IMR-90 (cell line): ENCODE measurements around the gene FOSL1. TPM values are rescaled to one million over a fixed set of nuclear protein-coding genes. Genes with fewer than 3 reads are reported as not detected.

Source experiments
- ATAC-seq: fragments of 200-7000 bp; cut with Tn5 transposase; 2 replicates; pipeline ENCODE4 v1.9.1; 2020; ENCODE audit warnings: low read depth, mild to moderate bottlenecking, moderate library complexity
- BruUV-seq: library from RNA; stranded (reverse); fragments of 400-500 nt; replicated peaks from 2 replicates; lab custom pipeline; 2021; lab: Mats Ljungman, UMichigan
- CTCF ChIA-PET: fragments of 300-600 bp; formaldehyde crosslinking; extraction: SDS; loops from one replicate; lab custom pipeline; 2021; ENCODE audit warnings: antibody characterized with exemption; lab: Yijun Ruan, JAX
- POLR2A ChIA-PET: fragments of 300-600 bp; sonication (Branson Sonifier 250); formaldehyde crosslinking; loops from one replicate; lab custom pipeline; 2022; ENCODE audit warnings: antibody characterized with exemption; ENCODE audit not compliant: unreplicated experiment; lab: Charles Lee
- DNase-seq: peaks from one replicate; pipeline ENCODE4 v3.0.0; 2013
- H2AFZ ChIP-seq: replicated peaks from 2 replicates; pipeline ENCODE3; 2013; ENCODE audit warnings: low read length, mild to moderate bottlenecking; ENCODE audit not compliant: poor library complexity
- H2AK5ac ChIP-seq: 2 replicates; pipeline ENCODE4 v1.6.1; 2013; ENCODE audit warnings: low read depth, low read length, inconsistent platforms
- H2AK9ac ChIP-seq: replicated peaks from 2 replicates; pipeline ENCODE3; 2013; ENCODE audit warnings: mild to moderate bottlenecking, low read depth, low read length, moderate library complexity; ENCODE audit not compliant: poor library complexity
- H2BK120ac ChIP-seq: 2 replicates; pipeline ENCODE4 v1.6.1; 2013; ENCODE audit warnings: low read depth, low read length, inconsistent platforms
- H2BK15ac ChIP-seq: 3 replicates; pipeline ENCODE4 v1.6.1; 2013; ENCODE audit warnings: low read depth, low read length, inconsistent platforms
- H2BK20ac ChIP-seq: 2 replicates; pipeline ENCODE4 v1.6.1; 2013; ENCODE audit warnings: low read depth, mild to moderate bottlenecking, inconsistent platforms, low read length, moderate library complexity
- H2BK5ac ChIP-seq: 2 replicates; pipeline ENCODE4 v1.6.1; 2013; ENCODE audit warnings: mild to moderate bottlenecking, low read depth, low read length, inconsistent platforms; ENCODE audit not compliant: poor library complexity, severe bottlenecking
- H3K14ac ChIP-seq: replicated peaks from 2 replicates; pipeline ENCODE4 v1.6.1; 2013; ENCODE audit warnings: low read depth, low read length, inconsistent platforms
- H3K18ac ChIP-seq: 2 replicates; pipeline ENCODE4 v1.6.1; 2013; ENCODE audit warnings: low read depth, low read length, control low read depth
- H3K23ac ChIP-seq: 2 replicates; pipeline ENCODE4 v1.6.1; 2013; ENCODE audit warnings: low read depth, low read length, inconsistent platforms
- H3K27ac ChIP-seq: 2 replicates; pipeline ENCODE4 v1.5.1; 2013; ENCODE audit warnings: mild to moderate bottlenecking, control low read depth, low read length; ENCODE audit not compliant: insufficient read depth
- H3K27me3 ChIP-seq: 2 replicates; pipeline ENCODE4 v1.6.1; 2013; ENCODE audit warnings: low read length; ENCODE audit not compliant: control insufficient read depth, insufficient read depth
- H3K36me3 ChIP-seq: 2 replicates; pipeline ENCODE4 v1.6.1; 2013; ENCODE audit warnings: low read length, mixed read lengths; ENCODE audit not compliant: control insufficient read depth, insufficient read depth
- H3K4ac ChIP-seq: 2 replicates; pipeline ENCODE4 v1.6.1; 2013; ENCODE audit warnings: low read depth, low read length, inconsistent platforms
- H3K4me1 ChIP-seq: 2 replicates; pipeline ENCODE4 v1.6.1; 2013; ENCODE audit warnings: low read length, mixed read lengths; ENCODE audit not compliant: control insufficient read depth, insufficient read depth
- H3K4me2 ChIP-seq: 2 replicates; pipeline ENCODE4 v1.6.1; 2013; ENCODE audit warnings: low read depth, mild to moderate bottlenecking, control low read depth, low read length, moderate library complexity
- H3K4me3 ChIP-seq: 2 replicates; pipeline ENCODE4 v1.5.1; 2013; ENCODE audit warnings: low read depth, mild to moderate bottlenecking, control low read depth, low read length, moderate library complexity; ENCODE audit not compliant: insufficient read depth
- H3K56ac ChIP-seq: 2 replicates; pipeline ENCODE4 v1.6.1; 2013; ENCODE audit warnings: low read length, inconsistent platforms; ENCODE audit not compliant: insufficient read depth; ENCODE audit errors: extremely low read depth
- H3K79me1 ChIP-seq, 2 experiments: 2 replicates each; pipeline ENCODE4 v1.6.1; 2013; ENCODE audit warnings: low read length in 2 of 2, inconsistent platforms in 1 of 2, low read depth in 1 of 2
- H3K9ac ChIP-seq: 2 replicates; pipeline ENCODE4 v1.6.1; 2013; ENCODE audit warnings: low read depth, low read length, control low read depth
- H3K9me1 ChIP-seq: 2 replicates; pipeline ENCODE4 v1.6.1; 2013; ENCODE audit warnings: low read length, inconsistent platforms; ENCODE audit not compliant: insufficient read depth
- H3K9me3 ChIP-seq: 2 replicates; pipeline ENCODE4 v1.6.1; 2013; ENCODE audit warnings: low read length; ENCODE audit not compliant: control insufficient read depth, insufficient read depth
- H4K20me1 ChIP-seq: 2 replicates; pipeline ENCODE4 v1.6.1; 2013; ENCODE audit warnings: low read length, inconsistent platforms; ENCODE audit not compliant: insufficient read depth
- H4K5ac ChIP-seq: 2 replicates; pipeline ENCODE4 v1.6.1; 2013; ENCODE audit warnings: mild to moderate bottlenecking, low read depth, low read length, control low read depth
- H4K8ac ChIP-seq, 2 experiments: 2 replicates each; pipeline ENCODE4 v1.6.1; 2013; ENCODE audit warnings: low read depth in 2 of 2, low read length in 2 of 2, control low read depth in 1 of 2, inconsistent platforms in 1 of 2
- H4K91ac ChIP-seq: 2 replicates; pipeline ENCODE4 v1.6.1; 2013; ENCODE audit warnings: low read depth, low read length, inconsistent platforms; ENCODE audit not compliant: insufficient read depth
- BHLHE40 ChIP-seq: fragments of 150-350 bp; IDR thresholded peaks from 2 replicates; pipeline ENCODE4 v1.6.1; 2016; ENCODE audit warnings: mild to moderate bottlenecking, low read depth, low read length
- CEBPB ChIP-seq: IDR thresholded peaks from 2 replicates; pipeline ENCODE4 v1.6.1; 2012; ENCODE audit warnings: low read depth, low read length, improper control_type of control experiment
- MAFK ChIP-seq: IDR thresholded peaks from 2 replicates; pipeline ENCODE4 v1.6.1; 2012; ENCODE audit warnings: low read depth, low read length, improper control_type of control experiment
- POLR2A ChIP-seq: IDR thresholded peaks from 2 replicates; pipeline ENCODE4 v1.6.1; 2012; ENCODE audit warnings: mild to moderate bottlenecking, low read depth, low read length
- RCOR1 ChIP-seq: IDR thresholded peaks from 2 replicates; pipeline ENCODE4 v1.6.1; 2012; ENCODE audit warnings: mild to moderate bottlenecking, low read length, improper control_type of control experiment; ENCODE audit not compliant: insufficient replicate concordance
- RFX5 ChIP-seq: IDR thresholded peaks from 2 replicates; pipeline ENCODE4 v1.8.0; 2012; ENCODE audit warnings: low read depth, mild to moderate bottlenecking, low read length, moderate library complexity
- WGBS, 2 experiments: methylation state at CpG; one replicate each; pipeline versions ENCODE4 v1.1.5 to v1.1.7; 2013; ENCODE audit warnings: missing lambda C conversion rate in 2 of 2; ENCODE audit not compliant: insufficient read length in 1 of 2; ENCODE audit errors: extremely low coverage in 2 of 2; 5-methylcytosine and 5-hydroxymethylcytosine counted together
- dilution Hi-C: fragments of 300-500 bp; cut with HindIII; formaldehyde crosslinking; loops from one replicate; pipeline ENCODE4 v1.14.3; 2018; ENCODE audit warnings: low sequenced_read_pairs; ENCODE audit not compliant: unreplicated experiment
- in situ Hi-C: fragments of 300-500 bp; cut with MboI; formaldehyde crosslinking; loops from 3 replicates; pipeline ENCODE4 v1.14.3; 2019; ENCODE audit warnings: low sequenced_read_pairs, inconsistent platforms, mixed read lengths
- intact Hi-C: fragments of 100-400 bp; cut with micrococcal nuclease; formaldehyde crosslinking; loops from 2 replicates; pipeline ENCODE4 v1.10.0; 2022
- polyA plus RNA-seq, 3 experiments: library from polyadenylated mRNA; depleted of rRNA; stranded (reverse); fragments of >200 nt; gene quantifications; 2 replicates each; pipeline ENCODE4 v1.2.3, GENCODE V29; 2012; ENCODE audit warnings: low replicate concordance in 1 of 3
- total RNA-seq: library from RNA; depleted of rRNA; stranded (reverse); fragments of >200 nt; gene quantifications from 2 replicates; pipeline ENCODE4 v1.2.3, GENCODE V29; 2012
- TF ChIP-seq, protein P1 (sequence below): conservative IDR thresholded peaks from 2 replicates; pipeline ENCODE4 v1.5.1; 2012; ENCODE audit warnings: mild to moderate bottlenecking, low read depth, low read length, improper control_type of control experiment
- TF ChIP-seq, protein P2 (sequence below): fragments of 150-350 bp; IDR thresholded peaks from 2 replicates; pipeline ENCODE4 v1.6.1; 2017; ENCODE audit warnings: mild to moderate bottlenecking, antibody characterized with exemption, low read length, low read depth

The FOSL1 gene
- total and polyA plus RNA-seq, 2 of the 4 experiments (the other 2 are of a cell fraction): 17.2 to 107 TPM

DNA sequence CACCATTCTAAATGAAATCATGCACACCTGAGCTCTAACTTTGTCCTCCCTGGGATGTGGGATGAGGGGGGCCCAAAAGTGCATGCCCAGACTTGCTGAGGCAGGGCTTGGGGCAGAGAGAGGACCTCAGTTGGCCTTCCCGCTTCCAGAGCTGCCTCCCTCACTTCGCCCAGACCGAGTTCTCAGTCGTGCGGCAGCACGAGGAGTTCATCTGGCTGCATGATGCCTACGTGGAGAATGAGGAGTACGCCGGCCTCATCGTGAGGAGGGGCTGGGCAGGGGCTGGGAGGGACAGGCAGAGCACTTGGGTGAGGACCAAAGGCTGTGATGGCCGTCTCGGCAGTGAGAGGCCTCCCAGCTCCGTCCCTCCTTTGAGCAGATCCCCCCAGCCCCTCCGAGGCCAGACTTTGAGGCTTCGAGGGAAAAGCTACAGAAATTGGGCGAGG is 50.4 kb downstream of the FOSL1 start:
- no peak overlapping the region for H2BK5ac ChIP-seq
- H2AK5ac ChIP-seq: 0 out of 2 replicates have a peak overlapping the region, but pooled peaks have one; percentile 15
- H4K8ac ChIP-seq: no peak overlapping the region
- peaks cover 18% of the 10 kb centered on the region; the same call in 1 of the 2 replicates for H3K9me1 ChIP-seq
- 30% methylated on average over 4 of the region's 16 CpGs; no CpG with 5 or more reads in 1 of the 2 experiments for WGBS, 2 experiments
- peak overlapping the region; percentile 35; the same call in 1 of the 2 replicates for H3K4ac ChIP-seq
- DNase-seq (no peak), ATAC-seq (no peak)
- peak overlapping the region; percentile 65 for H2AK9ac ChIP-seq
- BruUV-seq: no TSS peak
- no peak overlapping the region for H2BK120ac ChIP-seq
- peak overlapping the region; percentile 14 for H2AFZ ChIP-seq
- no peak overlapping the region for H2BK15ac ChIP-seq
- in situ Hi-C loops (no loop called here), dilution Hi-C loops (no loop called here), intact Hi-C loops (no loop called here)
- peak overlapping the region; percentile 51; the same call in 1 of the 2 replicates for H3K23ac ChIP-seq
- H2BK20ac ChIP-seq: no peak overlapping the region
- no peak overlapping the region for H3K4me2 ChIP-seq
- H4K5ac ChIP-seq: no peak overlapping the region
- peaks cover 48% of the 10 kb centered on the region for H4K20me1 ChIP-seq
- no peak overlapping the region for H3K56ac ChIP-seq
- POLR2A ChIA-PET: interaction anchor here (0.5 kb wide), 1 partner anchor 11 kb away, joined by 3 read pairs; no protein-coding TSS in a partner anchor
- peaks cover 19 to 37% of the 10 kb centered on the region in 2 experiments for H3K79me1 ChIP-seq
- H3K4me1 ChIP-seq: no peaks in the 10 kb centered on the region; the same call in 1 of the 2 replicates
- TF ChIP-seq CEBPB (no peak), POLR2A (no peak), BHLHE40 (no peak), MAFK (no peak), RFX5 (no peak), RCOR1 (no peak)
- TF ChIP-seq, protein P1, sequence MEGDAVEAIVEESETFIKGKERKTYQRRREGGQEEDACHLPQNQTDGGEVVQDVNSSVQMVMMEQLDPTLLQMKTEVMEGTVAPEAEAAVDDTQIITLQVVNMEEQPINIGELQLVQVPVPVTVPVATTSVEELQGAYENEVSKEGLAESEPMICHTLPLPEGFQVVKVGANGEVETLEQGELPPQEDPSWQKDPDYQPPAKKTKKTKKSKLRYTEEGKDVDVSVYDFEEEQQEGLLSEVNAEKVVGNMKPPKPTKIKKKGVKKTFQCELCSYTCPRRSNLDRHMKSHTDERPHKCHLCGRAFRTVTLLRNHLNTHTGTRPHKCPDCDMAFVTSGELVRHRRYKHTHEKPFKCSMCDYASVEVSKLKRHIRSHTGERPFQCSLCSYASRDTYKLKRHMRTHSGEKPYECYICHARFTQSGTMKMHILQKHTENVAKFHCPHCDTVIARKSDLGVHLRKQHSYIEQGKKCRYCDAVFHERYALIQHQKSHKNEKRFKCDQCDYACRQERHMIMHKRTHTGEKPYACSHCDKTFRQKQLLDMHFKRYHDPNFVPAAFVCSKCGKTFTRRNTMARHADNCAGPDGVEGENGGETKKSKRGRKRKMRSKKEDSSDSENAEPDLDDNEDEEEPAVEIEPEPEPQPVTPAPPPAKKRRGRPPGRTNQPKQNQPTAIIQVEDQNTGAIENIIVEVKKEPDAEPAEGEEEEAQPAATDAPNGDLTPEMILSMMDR: no peak
- TF ChIP-seq, protein P2, sequence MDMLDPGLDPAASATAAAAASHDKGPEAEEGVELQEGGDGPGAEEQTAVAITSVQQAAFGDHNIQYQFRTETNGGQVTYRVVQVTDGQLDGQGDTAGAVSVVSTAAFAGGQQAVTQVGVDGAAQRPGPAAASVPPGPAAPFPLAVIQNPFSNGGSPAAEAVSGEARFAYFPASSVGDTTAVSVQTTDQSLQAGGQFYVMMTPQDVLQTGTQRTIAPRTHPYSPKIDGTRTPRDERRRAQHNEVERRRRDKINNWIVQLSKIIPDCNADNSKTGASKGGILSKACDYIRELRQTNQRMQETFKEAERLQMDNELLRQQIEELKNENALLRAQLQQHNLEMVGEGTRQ: no peak
- no peak overlapping the region for H3K18ac ChIP-seq
- H4K91ac ChIP-seq: no peak overlapping the region
- no peak overlapping the region for H3K27ac ChIP-seq
- H3K36me3 ChIP-seq: peaks cover 41% of the 10 kb centered on the region
- H3K9ac ChIP-seq: no peak overlapping the region
- CTCF ChIA-PET: no interaction called here
- H3K9me3 ChIP-seq: no peaks in the 10 kb centered on the region
- H3K27me3 ChIP-seq: no peaks in the 10 kb centered on the region
- no peak overlapping the region for H3K14ac ChIP-seq
- H3K4me3 ChIP-seq: no peak overlapping the region
